ENCODE results near the gene BCAS3.
"Not testable (repeated sequence)": the region's sequence is repeated elsewhere in the genome, so short reads cannot be mapped to it uniquely, and the experiment has no call there.

The BCAS3 gene

GRCh38 chr17:61139219-61139618 lies 461.6 kb downstream of the BCAS3 start:
- DNase-seq, result peak; percentile 10

- no peak for DNase-seq
Observed at GRCh38 chr17:61140081-61140786, 462.6 kb downstream of the BCAS3 start.

- no peak for DNase-seq
Observed at GRCh38 chr17:61143026-61143425, 465.4 kb downstream of the BCAS3 start.

- DNase-seq, result no peak
Observed at GRCh38 chr17:61144137-61144536, 466.5 kb downstream of the BCAS3 start.

GRCh38 chr17:61144617-61145564 lies 467.2 kb downstream of the BCAS3 start:
- no peak for DNase-seq

GRCh38 chr17:61146833-61147232 lies 469.2 kb downstream of the BCAS3 start:
- DNase-seq, result not testable (repeated sequence)

- DNase-seq, result no peak
Observed at GRCh38 chr17:61149106-61149825, 471.6 kb downstream of the BCAS3 start.

- DNase-seq, result no peak
Observed at GRCh38 chr17:61149862-61150362, 472.3 kb downstream of the BCAS3 start.

- DNase-seq, result no peak
Observed at GRCh38 chr17:61150686-61151299, 473.1 kb downstream of the BCAS3 start.

GRCh38 chr17:61152898-61153297 lies 475.2 kb downstream of the BCAS3 start:
- DNase-seq, result no peak

- DNase-seq, result no peak
Observed at GRCh38 chr17:61155590-61156237, 478.1 kb downstream of the BCAS3 start.

GRCh38 chr17:61157246-61157886 lies 479.7 kb downstream of the BCAS3 start:
- no peak for DNase-seq

- DNase-seq, result no peak
Observed at GRCh38 chr17:61158376-61158775, 480.7 kb downstream of the BCAS3 start.

GRCh38 chr17:61159221-61159814 lies 481.7 kb downstream of the BCAS3 start:
- DNase-seq, result no peak

- no peak for DNase-seq
Observed at GRCh38 chr17:61160204-61160603, 482.6 kb downstream of the BCAS3 start.

- DNase-seq, result no peak
Observed at GRCh38 chr17:61160789-61161445, 483.3 kb downstream of the BCAS3 start.

- DNase-seq, result no peak
Observed at GRCh38 chr17:61161615-61162134, 484.0 kb downstream of the BCAS3 start.

GRCh38 chr17:61164517-61164916 lies 486.9 kb downstream of the BCAS3 start:
- DNase-seq, result no peak

GRCh38 chr17:61167075-61167474 lies 489.4 kb downstream of the BCAS3 start:
- no peak for DNase-seq

- no peak for DNase-seq
Observed at GRCh38 chr17:61168506-61168905, 490.9 kb downstream of the BCAS3 start.
